HL-60/S4 treated with retinoic acid at 250 ng/mL for 4 days and 3 days (cell line): ENCODE measurements around the gene AMH.

Source experiments
- in situ Hi-C: fragments of 300-500 bp; cut with MboI; formaldehyde crosslinking; loops from 2 replicates; pipeline ENCODE4 v1.7.0; 2022; ENCODE audit warnings: low sequenced_read_pairs

The AMH gene

DNA sequence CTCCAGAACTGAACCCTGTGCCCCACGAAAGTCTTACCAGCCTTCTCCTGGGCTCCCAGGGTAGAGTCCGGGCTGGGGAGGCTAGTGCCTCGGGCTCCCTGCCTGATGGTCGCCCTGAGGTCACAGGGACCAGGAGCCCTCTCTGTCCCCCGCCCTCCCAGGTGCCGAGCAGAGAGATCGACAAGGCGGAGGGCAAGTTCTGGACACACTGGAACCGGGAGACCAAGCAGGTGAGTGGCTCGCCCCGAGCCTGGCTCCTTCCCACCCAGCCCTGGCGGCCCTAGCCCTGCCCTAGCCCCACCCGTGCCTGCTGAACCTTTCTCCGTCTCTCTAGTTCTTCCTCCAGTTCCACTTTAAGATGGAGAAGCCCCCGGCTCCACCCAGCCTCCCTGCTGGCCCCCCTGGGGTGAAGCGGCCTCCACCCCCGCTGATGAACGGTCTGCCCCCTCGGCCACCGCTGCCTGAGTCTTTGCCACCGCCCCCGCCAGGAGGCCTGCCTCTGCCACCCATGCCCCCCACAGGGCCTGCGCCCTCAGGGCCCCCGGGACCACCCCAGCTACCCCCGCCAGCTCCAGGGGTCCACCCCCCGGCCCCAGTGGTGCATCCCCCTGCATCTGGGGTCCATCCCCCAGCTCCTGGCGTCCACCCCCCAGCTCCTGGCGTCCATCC lies 1.6 kb upstream of the AMH start:
- in situ Hi-C loops: no loop called here

DNA sequence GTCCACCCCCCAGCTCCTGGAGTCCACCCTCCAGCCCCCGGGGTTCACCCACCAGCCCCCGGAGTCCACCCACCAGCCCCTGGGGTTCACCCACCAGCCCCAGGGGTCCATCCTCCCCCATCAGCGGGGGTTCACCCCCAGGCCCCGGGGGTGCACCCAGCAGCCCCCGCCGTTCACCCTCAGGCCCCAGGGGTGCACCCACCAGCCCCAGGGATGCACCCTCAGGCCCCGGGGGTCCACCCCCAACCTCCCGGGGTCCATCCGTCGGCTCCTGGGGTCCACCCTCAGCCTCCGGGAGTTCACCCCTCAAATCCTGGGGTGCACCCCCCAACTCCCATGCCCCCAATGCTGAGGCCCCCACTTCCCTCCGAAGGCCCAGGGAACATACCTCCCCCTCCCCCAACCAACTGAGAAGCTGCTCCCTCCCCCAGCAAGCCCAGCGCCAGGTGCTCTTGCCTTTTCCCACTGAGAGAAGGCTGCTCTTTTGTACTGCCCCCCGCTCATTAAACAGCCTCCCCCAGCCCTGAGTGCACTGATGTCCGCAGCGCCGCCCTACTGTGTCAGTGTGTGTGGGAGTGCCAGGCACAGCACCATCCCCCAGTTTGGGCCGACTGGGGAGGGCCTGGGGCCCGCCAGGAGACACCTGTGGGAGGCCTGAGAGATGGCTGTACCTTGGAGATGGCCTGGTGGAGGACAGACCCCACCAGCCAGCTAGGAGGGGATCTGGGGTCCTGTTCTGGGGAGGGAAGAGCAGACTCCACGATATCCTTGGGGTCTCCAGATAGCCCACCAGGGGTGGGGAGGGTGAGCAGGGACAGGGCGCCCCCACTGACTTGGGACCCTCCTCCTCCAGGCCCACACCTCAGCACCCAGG lies 750 bp upstream of the AMH start:
- in situ Hi-C loops: no loop called here

DNA sequence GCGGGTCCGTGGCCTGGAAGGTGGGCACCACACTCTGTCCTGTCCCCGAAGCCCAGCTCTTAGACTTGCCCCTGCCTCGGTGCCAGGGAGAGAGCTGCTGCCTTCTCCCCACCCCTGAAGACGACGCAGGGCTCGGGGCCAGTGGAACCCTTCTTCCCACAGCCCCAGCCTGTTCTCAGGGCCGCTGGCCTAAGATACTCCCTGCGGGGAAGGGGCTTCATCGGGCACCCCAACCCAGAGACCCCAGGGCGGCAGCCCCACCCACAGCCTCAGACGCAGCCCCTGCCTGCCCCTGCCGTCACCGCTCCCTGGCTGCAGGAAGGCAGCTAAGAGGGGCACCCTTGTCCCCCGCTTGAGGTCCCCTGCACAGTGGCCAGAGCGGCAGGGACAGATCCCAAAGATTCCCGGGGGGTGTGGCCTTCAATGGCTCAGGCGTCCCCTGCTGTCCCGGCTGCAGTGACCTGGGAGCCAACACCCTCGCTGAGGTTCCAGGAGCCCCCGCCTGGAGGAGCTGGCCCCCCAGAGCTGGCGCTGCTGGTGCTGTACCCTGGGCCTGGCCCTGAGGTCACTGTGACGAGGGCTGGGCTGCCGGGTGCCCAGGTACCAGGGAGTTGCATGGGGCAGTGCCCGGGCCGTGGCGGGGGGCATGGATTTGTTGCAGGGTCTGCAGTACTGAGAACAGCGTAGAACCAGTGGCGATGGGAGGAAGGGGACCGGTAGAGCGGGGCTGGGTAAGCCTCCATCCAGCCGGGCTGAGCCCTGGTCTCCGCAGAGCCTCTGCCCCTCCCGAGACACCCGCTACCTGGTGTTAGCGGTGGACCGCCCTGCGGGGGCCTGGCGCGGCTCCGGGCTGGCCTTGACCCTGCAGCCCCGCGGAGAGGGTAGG lies 1.0 kb downstream of the AMH start:
- in situ Hi-C loops: no loop called here

DNA sequence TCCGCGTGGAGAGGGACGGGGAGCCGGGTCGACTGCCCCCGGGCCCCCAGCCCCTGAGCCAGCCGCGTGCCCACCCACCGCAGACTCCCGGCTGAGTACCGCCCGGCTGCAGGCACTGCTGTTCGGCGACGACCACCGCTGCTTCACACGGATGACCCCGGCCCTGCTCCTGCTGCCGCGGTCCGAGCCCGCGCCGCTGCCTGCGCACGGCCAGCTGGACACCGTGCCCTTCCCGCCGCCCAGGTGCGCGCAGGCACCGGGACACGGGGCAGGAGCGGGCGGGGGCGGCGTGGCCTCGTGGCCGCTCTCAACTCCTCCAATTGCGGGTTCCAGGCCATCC lies 1.6 kb downstream of the AMH start:
- in situ Hi-C loops: no loop called here

DNA sequence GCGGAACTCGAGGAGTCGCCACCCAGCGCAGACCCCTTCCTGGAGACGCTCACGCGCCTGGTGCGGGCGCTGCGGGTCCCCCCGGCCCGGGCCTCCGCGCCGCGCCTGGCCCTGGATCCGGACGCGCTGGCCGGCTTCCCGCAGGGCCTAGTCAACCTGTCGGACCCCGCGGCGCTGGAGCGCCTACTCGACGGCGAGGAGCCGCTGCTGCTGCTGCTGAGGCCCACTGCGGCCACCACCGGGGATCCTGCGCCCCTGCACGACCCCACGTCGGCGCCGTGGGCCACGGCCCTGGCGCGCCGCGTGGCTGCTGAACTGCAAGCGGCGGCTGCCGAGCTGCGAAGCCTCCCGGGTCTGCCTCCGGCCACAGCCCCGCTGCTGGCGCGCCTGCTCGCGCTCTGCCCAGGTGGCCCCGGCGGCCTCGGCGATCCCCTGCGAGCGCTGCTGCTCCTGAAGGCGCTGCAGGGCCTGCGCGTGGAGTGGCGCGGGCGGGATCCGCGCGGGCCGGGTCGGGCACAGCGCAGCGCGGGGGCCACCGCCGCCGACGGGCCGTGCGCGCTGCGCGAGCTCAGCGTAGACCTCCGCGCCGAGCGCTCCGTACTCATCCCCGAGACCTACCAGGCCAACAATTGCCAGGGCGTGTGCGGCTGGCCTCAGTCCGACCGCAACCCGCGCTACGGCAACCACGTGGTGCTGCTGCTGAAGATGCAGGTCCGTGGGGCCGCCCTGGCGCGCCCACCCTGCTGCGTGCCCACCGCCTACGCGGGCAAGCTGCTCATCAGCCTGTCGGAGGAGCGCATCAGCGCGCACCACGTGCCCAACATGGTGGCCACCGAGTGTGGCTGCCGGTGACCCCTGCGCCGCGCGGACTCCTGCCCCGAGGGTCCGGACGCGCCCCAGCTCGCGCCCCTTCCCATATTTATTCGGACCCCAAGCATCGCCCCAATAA lies 2.3 kb downstream of the AMH start:
- in situ Hi-C loops: no loop called here

DNA sequence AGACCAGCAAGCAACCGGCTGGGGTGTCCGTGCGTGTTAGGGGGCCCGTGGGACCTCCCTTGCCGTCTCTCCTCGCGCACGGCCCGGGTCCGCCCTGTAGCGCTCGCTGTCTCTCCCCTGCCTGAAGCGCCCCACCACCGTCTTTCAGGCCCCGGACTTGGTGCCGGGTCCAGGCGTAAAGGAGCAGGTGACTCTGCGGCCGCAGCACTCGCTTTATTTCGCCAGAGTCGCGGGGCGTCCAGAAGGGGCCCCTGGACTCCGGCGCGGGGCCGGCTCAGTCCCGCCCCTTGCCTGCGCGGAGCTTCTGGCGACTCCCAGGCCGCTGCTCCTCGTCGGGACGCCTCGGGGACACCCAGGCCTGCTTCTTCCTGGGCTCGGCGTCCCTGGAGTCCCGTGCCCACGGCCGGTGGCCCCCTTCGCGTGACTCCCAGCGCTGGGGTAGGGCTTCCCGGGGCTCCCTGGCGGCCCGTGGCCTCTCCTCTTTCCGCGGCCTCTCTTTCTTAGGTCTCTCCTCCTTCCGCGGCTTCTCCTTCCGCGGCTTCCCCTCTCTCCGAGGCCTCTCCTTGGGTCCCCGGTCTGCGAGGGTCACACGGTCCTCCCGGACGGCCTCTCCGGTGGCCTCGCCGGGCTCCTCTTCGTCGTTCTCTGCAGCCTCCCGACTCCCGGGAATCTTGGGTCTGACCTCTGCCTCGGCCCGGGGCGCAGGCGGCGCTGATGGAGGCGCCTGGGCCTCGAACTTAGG lies 3.1 kb downstream of the AMH start:
- in situ Hi-C loops: no loop called here

DNA sequence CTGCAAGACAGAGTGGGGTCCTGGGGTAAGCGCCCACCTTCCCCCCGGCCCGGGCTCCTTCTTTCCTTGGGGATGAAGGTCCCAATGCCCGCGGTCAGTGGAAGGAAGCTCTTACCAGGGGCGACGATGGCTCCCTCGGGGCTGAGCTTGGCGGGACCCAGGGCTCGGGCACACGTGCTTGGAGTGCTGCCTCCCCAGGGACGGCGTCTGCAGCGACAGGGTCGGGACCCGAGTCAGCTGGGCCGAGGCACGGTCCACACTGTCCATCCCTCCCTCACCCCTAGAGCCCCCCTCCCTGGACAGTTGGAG lies 3.6 kb downstream of the AMH start:
- in situ Hi-C loops: no loop called here

DNA sequence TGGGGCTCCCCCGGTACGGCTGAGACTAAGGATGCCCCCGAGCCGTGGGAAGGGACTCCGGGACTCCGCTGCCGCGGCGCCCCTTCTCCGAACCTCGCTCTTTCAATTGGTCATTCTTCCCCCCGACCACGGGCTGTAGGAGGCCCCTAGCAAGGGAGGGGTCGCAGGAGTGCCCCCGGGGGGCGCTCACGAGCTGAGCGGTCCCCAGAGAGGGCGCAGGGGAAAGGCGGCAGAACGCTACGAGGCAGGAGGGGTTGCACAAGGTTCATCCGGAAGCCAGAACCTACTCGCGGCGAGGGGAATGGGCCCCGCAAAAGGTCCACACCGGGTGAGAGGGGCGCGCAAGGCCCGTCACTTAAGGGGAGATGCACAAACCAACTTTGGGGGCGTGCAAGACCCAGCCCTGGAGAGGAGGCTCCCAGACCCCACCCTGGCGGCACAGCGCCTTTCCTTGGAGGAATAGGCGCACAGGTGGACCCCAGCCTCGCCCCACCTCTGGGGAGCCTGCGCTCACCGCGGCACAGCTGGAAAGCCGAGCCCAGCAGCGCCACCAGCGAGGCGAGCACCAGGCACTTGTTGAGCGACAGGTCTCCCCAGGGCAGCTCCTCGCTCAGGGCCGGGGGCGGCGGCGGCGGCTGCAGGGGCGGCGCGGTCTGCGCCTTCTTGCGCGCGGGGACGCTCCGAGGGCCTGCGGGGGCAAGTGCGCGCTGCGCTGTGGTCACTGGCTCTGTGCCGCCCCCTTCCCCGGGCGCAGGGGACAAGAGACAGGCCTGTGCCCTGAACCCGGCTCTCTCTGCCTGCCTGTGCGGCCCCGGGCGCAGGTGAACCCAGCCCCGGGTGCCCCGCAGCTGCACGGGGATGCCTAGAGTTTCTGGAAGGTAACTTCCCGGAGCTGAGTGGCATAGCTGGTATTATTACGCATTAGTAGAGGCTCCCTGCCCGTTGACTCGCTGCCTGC lies 4.3 kb downstream of the AMH start:
- in situ Hi-C loops: no loop called here

DNA sequence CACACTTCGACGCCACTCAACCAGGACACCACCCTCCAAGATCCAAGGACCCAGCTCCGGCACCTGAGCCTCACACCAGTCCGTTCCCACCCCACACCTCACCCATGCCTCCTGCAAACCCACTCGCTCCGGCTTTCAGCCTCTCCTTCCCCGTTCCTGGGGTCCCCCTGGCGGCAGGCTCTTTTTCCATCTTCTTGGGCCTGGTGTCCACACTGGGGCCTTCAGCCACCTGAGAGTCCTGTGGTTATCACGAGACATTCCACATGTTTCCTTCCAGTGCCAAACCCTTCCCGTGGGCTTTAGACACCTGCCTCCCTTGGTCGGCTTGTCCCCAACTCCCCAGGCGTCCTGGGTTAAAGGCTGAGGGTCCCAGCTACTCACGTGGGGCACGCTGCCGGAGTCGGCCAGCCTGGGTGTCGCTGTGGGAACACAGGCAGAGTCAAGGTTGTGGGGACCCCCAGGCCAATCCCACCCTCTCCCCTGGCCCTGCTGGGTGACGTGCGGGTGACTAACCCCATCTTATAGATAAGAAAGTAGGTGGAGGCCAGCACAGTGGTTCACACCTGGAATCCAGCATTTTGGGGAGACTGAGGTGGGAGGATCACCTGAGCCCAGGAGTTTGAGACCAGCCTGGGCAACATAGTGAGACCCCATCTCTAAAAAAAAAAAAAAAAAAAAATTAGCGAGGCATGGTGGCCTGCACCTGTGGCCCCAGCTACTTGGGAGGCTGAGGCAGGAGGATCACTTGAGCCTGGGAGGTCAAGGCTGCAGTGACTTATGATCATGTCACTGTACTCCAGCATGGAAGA lies 5.1 kb downstream of the AMH start:
- in situ Hi-C loops: no loop called here

DNA sequence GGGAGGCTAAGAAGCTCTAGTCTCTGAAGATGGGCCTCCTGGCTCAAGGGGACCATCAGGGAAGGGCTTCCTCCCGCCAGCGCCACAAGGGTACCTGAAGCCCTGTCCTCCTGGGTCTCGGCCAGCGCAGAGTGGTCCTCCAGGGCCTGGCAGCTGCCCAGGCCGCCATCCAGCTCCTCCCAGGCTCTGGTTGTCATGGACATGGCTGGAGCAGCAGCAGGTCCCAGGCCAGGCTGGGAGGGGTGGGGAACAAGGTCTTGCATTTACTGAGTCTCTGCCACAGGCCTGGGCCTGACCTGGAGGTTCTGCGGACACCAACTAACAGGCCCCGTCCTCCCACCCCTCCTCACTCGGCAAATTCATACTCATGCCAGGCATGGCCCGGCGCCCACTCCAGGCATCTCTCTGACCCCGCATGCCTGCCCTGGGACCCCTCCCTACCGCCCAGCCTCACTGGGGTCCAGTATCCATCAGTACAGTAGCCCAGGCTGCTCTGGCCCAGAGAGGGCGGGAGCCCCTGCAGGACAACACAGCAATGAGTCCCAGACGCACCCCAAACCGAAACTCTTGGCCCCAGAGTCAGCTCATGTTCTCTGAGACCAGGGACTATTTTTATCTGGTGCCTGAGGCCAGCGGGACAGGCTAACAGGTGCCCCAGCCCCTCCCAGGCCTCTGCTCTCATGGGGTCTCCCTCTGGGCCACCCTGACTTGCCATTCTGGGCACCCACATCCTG lies 6.2 kb downstream of the AMH start:
- in situ Hi-C loops: no loop called here

DNA sequence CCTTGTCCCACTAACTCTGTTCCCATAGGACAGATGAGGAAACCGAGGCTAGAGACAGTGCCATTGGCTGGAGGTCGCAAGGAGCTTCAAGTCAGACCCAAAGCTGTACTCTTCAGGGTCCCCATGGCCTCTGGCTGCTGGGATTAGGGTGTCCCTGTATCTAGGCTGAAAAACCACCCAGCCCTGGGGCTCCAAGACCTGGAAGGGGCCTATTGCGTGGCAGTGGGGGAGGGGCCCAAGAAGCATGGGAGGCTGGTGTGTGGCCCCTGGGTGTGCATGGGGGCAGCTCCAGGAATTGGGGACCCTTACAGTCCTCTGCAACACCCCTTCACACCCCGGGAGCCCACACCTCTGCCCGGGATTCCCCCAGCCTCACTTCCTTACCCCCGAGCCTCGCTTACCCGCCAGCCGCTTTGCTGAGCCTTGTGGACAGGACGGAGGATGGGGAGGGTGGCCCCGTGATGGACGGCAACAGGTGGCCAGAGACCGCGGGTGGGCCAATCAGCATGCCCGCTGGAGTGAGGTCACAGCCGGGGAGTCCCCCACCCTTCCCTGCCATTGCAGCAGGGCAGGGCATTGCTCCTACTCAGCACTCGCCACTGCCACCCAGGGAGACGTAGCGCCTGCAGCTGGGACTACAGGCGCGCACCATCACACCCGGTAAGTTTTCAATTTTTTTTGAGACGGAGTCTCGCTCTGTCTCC lies 7.0 kb downstream of the AMH start, which contains the start of gene JSRP1:
Gene JSRP1, minus strand, starts transcription at position 436 of the 704 bp plus-strand sequence. CDS start 1,103 bp downstream, outside the sequence.
- in situ Hi-C loops: no loop called here

DNA sequence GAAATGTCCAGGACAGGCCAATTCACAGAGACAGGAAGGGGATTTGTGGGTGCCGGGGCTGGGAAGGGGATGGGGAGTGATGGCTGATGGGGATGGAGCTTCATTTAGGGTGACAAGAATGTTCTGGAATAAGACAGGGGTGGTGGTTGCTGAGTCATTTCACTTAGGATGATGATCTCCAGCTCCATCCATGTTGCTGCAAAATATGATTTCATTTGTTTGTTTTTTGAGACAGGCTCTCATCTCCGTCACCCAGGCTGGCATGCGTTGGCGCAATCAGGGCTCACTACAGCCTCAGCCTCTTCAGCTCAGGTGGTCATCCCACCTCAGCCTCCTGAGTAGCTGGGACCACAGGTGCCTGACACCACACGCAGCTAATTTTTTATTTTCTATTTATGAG lies 10.2 kb downstream of the AMH start:
- in situ Hi-C loops: no loop called here

DNA sequence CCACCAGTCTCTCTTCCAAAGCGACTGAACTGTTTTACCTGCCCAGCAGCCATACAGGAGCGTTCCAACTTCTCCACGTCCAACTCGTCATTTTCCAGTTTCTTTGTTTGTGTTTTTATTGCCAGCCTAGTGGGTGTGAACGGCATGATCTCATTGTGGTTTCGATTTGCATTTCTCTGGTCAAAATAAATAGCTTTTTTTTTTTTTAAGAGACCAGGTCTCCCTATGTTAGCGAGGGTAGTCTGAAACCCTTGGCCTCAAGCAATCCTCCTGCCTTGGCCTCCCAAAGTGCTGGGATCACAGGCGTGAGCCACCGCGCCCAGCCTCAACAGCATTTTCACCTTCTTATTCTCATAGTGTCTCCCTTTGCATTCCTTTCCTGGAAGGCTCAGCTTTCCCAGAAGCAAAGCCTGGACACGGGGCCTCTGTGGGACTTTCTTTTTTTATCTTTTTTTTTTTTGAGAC lies 11.2 kb downstream of the AMH start:
- in situ Hi-C loops: no loop called here

DNA sequence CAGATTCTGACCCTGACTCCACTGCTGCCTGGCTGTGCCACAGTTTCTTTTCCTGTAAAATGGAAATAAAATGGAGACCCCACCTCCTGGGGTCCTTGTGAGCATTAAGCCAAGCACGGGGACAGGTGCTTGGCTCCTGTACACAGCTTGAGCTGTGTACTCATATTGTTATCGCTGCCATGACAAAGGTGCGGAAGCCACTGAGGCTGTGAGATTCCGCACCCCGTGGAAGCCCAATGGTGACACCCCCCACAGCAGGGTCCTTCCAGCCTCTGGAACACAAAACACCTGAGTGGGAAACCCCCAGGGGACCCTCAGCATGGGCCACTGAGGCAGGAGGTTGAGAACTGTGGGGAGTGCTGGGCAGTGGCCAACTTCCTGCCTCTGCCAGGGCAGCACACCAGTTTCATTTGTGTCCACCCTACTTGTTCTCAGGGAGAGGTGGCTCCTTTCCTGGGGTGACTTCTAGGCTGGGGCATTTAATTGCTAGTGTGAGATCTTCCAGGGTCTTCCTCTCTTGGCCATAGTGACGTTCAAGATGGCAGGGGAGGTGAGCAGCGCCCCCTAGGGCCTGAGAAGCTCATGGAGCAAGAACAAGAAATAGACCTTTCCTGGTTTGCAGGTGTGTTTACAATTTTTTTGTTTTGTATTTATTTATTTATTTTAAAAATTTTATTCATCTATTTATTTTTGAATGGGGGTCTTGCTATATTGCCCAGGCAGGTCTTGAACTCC lies 12.5 kb downstream of the AMH start:
- in situ Hi-C loops: no loop called here

DNA sequence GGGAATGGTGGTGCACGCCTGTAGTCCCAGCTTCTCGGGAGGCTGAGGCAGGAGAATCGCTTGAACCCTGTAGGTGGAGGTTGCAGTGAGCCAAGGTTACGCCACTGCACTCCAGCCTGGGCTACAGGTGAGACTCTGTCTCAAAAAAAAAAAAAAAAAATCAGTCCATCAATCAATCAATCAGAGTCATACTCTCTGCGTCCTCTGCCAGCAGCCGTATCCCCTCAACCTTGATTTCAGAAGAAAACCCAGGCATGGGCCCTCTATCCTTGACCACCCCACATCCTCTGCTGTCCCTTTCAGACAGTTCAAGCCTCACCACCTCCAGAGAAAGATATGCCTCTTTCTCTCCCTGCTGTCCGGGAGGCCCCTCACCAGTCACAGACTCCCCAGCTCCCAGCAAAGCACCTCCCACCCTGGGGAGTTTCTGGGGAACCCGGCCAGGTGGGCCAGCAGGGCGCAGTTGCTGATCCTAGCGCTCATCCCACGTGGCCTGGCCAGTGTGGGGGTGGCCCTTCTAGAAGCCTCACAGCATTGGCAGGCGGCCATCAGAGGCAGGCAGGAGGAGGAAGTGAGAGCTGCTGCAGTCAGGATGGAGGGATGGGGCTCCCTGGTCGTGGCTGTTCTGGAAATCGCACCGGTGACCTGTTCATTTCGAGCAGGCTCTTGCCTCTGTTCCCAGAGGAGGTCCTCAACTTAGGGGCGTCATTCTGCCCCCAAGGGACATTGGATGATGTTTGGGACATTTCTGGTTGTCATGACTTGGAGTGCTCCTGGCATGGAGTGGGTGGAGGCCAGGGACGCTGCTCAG lies 17.3 kb downstream of the AMH start:
- in situ Hi-C loops: no loop called here
